ENCODE results near the gene COQ8A.

- TF ChIP-seq CTCF (IDR thresholded peaks at IDR 0.05) (no peak), TEAD1 (CRISPR knock-in tag; IDR thresholded peaks at IDR 0.05) (no peak), NFATC4 (CRISPR knock-in tag; IDR thresholded peaks at IDR 0.05) (no peak), ZBTB21 (CRISPR knock-in tag; IDR thresholded peaks at IDR 0.05; ENCODE audit: borderline replicate concordance) (no peak), MAX (CRISPR knock-in tag; IDR thresholded peaks at IDR 0.05) (no peak), PRDM15 (CRISPR knock-in tag; IDR thresholded peaks at IDR 0.05) (no peak), FOXP4 (CRISPR knock-in tag; IDR thresholded peaks at IDR 0.05) (no peak)
Measured at GRCh38 chr1:227033880-227034279, 93.8 kb downstream of the COQ8A start.

Data from WTC11 (cell line).